Measurements from ENCODE around the gene CD44.
"Not testable (repeated sequence)": the region's sequence is repeated elsewhere in the genome, so short reads cannot be mapped to it uniquely, and the experiment has no call there.

CD44 gene

GRCh38 chr11:35101223-35101622 lies 37.7 kb upstream of the CD44 start:
- peaks cover 7 to 41% (median 38%) of the 10 kb centered on the region in 5 donors for H3K4me1 ChIP-seq (ENCODE audit: control insufficient read depth in 5 of 5, insufficient read depth in 5 of 5, low read length in 5 of 5)
- H3K27ac ChIP-seq (ENCODE audit: low read depth, low read length) = peak overlapping the region; percentile 37

DNA sequence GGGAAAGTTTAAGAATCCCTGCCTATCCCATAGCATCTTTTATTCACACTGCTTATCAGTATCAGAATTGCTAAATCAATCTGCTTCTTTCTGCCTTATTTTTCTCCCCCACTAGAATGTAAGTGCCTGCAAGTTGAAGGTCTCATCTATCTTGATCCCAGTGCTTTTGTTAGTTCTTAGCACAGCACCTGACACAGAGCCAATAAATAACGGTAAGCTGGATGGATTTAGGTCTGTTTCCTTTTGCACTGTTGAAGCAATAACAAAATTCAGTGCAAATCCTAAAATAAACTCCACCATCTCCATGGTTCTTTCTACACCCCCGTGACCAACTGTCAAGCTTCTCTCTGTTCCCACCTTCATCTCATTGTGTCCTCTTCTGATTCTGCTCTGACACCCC lies 36.7 kb upstream of the CD44 start:
- H3K36me3 ChIP-seq (ENCODE audit: control insufficient read depth in 5 of 5, insufficient read depth in 5 of 5, low read length in 5 of 5) = no peaks in the 10 kb centered on the region
- H3K4me1 ChIP-seq (ENCODE audit: control insufficient read depth in 5 of 5, insufficient read depth in 5 of 5, low read length in 5 of 5) = peaks cover 7 to 47% (median 38%) of the 10 kb centered on the region in 5 donors
- no peak overlapping the region for H3K9ac ChIP-seq (ENCODE audit: low read length in 5 of 5)
- H3K27ac ChIP-seq (ENCODE audit: low read depth, low read length) = no peak overlapping the region
- no peaks in the 10 kb centered on the region for H3K27me3 ChIP-seq (ENCODE audit: control insufficient read depth in 5 of 5, insufficient read depth in 4 of 5, low read length in 5 of 5)
- H3K4me3 ChIP-seq (ENCODE audit: low read depth in 1 of 5, low read length in 5 of 5) = no peak overlapping the region
- no peaks in the 10 kb centered on the region for H3K9me3 ChIP-seq (ENCODE audit: control insufficient read depth in 5 of 5, low read length in 5 of 5)

More at GRCh38 chr11:35101223-35101622, 37.7 kb upstream of the CD44 start:
- Histone ChIP-seq H3K27me3 (ENCODE audit: control insufficient read depth in 5 of 5, insufficient read depth in 4 of 5, low read length in 5 of 5) (no peaks in the 10 kb centered on the region), H3K9ac (ENCODE audit: low read length in 5 of 5) (peak overlapping the region in 1 of 5 donors; percentile 28), H3K36me3 (ENCODE audit: control insufficient read depth in 5 of 5, insufficient read depth in 5 of 5, low read length in 5 of 5) (no peaks in the 10 kb centered on the region), H3K4me3 (ENCODE audit: low read depth in 1 of 5, low read length in 5 of 5) (no peak overlapping the region), H3K9me3 (ENCODE audit: control insufficient read depth in 5 of 5, low read length in 5 of 5) (no peaks in the 10 kb centered on the region)

DNA sequence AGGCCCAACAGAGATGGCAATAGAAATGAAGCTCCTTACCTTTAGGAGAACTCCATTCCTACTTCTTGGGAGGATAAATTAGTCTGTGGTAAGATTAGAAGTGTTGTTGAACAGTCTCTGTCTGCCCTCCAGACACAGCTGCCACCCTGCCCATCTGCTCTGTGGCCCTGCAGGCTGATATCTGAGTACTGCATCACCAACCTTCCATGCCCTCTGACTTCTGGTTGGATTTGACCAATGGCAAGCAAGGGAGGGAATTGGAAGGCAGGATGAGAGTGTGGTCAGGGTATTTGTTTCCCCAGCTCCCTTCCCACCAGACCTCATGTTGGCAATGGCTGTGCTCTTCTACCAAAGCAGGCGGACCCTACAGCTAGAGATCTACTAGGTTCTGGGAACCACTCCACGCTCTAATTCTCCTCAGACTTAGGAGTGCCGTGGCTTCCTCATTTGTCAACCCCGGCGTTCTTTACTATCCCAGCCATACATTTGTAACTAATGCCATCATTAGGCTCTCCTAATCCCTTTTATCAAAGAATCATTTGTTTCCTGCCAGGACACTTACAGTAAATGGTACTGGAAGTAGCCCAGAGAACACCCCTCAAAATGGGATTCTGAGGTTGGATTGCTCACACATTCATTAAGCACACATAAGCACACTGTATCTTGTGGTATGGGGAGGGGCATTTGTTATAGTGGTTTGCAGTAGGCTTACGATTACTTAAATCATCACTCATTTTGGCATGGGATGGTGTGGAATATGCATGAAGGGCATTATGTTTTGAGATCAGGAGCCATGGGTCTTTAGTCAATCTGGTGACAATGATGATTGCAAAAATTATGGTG lies 35.4 kb upstream of the CD44 start:
- Histone ChIP-seq H3K27ac (ENCODE audit: low read depth, low read length) (no peak overlapping the region), H3K4me1 (ENCODE audit: control insufficient read depth in 5 of 5, insufficient read depth in 5 of 5, low read length in 5 of 5) (peaks cover 7 to 45% (median 28%) of the 10 kb centered on the region in 5 donors), H3K4me3 (ENCODE audit: low read depth in 1 of 5, low read length in 5 of 5) (no peak overlapping the region), H3K9ac (ENCODE audit: low read length in 5 of 5) (no peak overlapping the region), H3K36me3 (ENCODE audit: control insufficient read depth in 5 of 5, insufficient read depth in 5 of 5, low read length in 5 of 5) (no peaks in the 10 kb centered on the region), H3K9me3 (ENCODE audit: control insufficient read depth in 5 of 5, low read length in 5 of 5) (no peaks in the 10 kb centered on the region), H3K27me3 (ENCODE audit: control insufficient read depth in 5 of 5, insufficient read depth in 4 of 5, low read length in 5 of 5) (no peaks in the 10 kb centered on the region)

- H3K4me3 ChIP-seq (ENCODE audit: low read depth in 1 of 5, low read length in 5 of 5) = no peak overlapping the region
- peaks cover 5 to 34% (median 18%) of the 10 kb centered on the region in 5 donors for H3K4me1 ChIP-seq (ENCODE audit: control insufficient read depth in 5 of 5, insufficient read depth in 5 of 5, low read length in 5 of 5)
- H3K27me3 ChIP-seq (ENCODE audit: control insufficient read depth in 5 of 5, insufficient read depth in 4 of 5, low read length in 5 of 5) = no peaks in the 10 kb centered on the region
- H3K9me3 ChIP-seq (ENCODE audit: control insufficient read depth in 5 of 5, low read length in 5 of 5) = no peaks in the 10 kb centered on the region
- no peaks in the 10 kb centered on the region for H3K36me3 ChIP-seq (ENCODE audit: control insufficient read depth in 5 of 5, insufficient read depth in 5 of 5, low read length in 5 of 5)
- H3K27ac ChIP-seq (ENCODE audit: low read depth, low read length) = no peak overlapping the region
- no peak overlapping the region for H3K9ac ChIP-seq (ENCODE audit: low read length in 5 of 5)
Measured at GRCh38 chr11:35104655-35105054, 34.3 kb upstream of the CD44 start.

- no peaks in the 10 kb centered on the region for H3K36me3 ChIP-seq (ENCODE audit: control insufficient read depth in 5 of 5, insufficient read depth in 5 of 5, low read length in 5 of 5)
- H3K27me3 ChIP-seq (ENCODE audit: control insufficient read depth in 5 of 5, insufficient read depth in 4 of 5, low read length in 5 of 5) = no peaks in the 10 kb centered on the region
- no peak overlapping the region for H3K9ac ChIP-seq (ENCODE audit: low read length in 5 of 5)
- no peak overlapping the region for H3K27ac ChIP-seq (ENCODE audit: low read depth, low read length)
- H3K9me3 ChIP-seq (ENCODE audit: control insufficient read depth in 5 of 5, low read length in 5 of 5) = no peaks in the 10 kb centered on the region
- H3K4me3 ChIP-seq (ENCODE audit: low read depth in 1 of 5, low read length in 5 of 5) = no peak overlapping the region
- H3K4me1 ChIP-seq (ENCODE audit: control insufficient read depth in 5 of 5, insufficient read depth in 5 of 5, low read length in 5 of 5) = peaks cover 5 to 27% (median 14%) of the 10 kb centered on the region in 5 donors
Measured at GRCh38 chr11:35105319-35106079, 33.5 kb upstream of the CD44 start.

DNA sequence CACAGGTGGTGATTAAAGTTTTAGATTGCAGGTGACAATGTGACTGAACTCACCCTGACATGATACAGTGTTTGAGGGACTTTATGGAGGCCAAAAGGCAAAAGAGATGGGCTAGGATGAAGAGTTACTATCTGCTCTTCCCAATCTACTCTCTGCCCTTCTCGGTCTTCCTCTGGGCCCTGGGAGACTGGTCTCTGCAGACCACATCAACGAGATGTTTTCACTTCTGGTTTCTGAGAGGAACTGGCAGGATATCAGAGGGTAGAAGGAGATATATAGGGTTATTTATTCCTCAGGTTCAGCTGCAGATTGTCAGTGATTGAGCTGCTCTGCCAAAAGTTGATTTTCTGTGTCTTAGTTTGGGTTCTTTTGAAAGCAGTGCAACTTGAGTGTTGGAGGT lies 32.4 kb upstream of the CD44 start:
- no peak overlapping the region for H3K27ac ChIP-seq (ENCODE audit: low read depth, low read length)
- H3K4me1 ChIP-seq (ENCODE audit: control insufficient read depth in 5 of 5, insufficient read depth in 5 of 5, low read length in 5 of 5) = peaks cover 4 to 34% (median 21%) of the 10 kb centered on the region in 5 donors

GRCh38 chr11:35107861-35108260 lies 31.1 kb upstream of the CD44 start:
- Histone ChIP-seq H3K27ac (ENCODE audit: low read depth, low read length) (no peak overlapping the region), H3K36me3 (ENCODE audit: control insufficient read depth in 5 of 5, insufficient read depth in 5 of 5, low read length in 5 of 5) (no peaks in the 10 kb centered on the region), H3K4me3 (ENCODE audit: low read depth in 1 of 5, low read length in 5 of 5) (no peak overlapping the region), H3K27me3 (ENCODE audit: control insufficient read depth in 5 of 5, insufficient read depth in 4 of 5, low read length in 5 of 5) (peaks cover 0 to 2% (median 0%) of the 10 kb centered on the region in 5 donors), H3K9ac (ENCODE audit: low read length in 5 of 5) (no peak overlapping the region), H3K4me1 (ENCODE audit: control insufficient read depth in 5 of 5, insufficient read depth in 5 of 5, low read length in 5 of 5) (peaks cover 4 to 38% (median 23%) of the 10 kb centered on the region in 5 donors), H3K9me3 (ENCODE audit: control insufficient read depth in 5 of 5, low read length in 5 of 5) (no peaks in the 10 kb centered on the region)

More for the DNA sequence above, 32.4 kb upstream of the CD44 start:
- Histone ChIP-seq H3K4me3 (ENCODE audit: low read depth in 1 of 5, low read length in 5 of 5) (no peak overlapping the region), H3K9ac (ENCODE audit: low read length in 5 of 5) (no peak overlapping the region), H3K9me3 (ENCODE audit: control insufficient read depth in 5 of 5, low read length in 5 of 5) (no peaks in the 10 kb centered on the region), H3K36me3 (ENCODE audit: control insufficient read depth in 5 of 5, insufficient read depth in 5 of 5, low read length in 5 of 5) (no peaks in the 10 kb centered on the region), H3K27me3 (ENCODE audit: control insufficient read depth in 5 of 5, insufficient read depth in 4 of 5, low read length in 5 of 5) (no peaks in the 10 kb centered on the region)

DNA sequence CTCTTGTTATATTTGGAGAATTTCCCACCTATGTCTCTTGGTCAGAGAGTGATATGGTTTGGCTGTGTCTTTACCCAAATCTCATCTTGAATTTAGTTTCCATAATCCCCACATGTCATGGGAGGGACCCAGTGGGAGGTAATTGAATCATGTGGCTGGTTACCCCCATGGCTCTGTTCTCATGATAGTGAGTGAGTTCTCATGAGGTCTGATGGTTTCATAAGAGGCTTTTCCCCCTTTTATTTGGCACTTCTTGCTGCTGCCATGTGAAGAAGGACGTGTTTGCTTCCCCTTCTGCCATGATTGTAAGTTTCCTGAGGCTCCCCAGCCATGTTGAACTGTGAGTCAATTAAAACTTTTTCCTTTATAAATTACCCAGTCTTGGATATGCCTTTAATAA lies 30.6 kb upstream of the CD44 start:
- peaks cover 4 to 38% (median 23%) of the 10 kb centered on the region in 5 donors for H3K4me1 ChIP-seq (ENCODE audit: control insufficient read depth in 5 of 5, insufficient read depth in 5 of 5, low read length in 5 of 5)
- H3K9ac ChIP-seq (ENCODE audit: low read length in 5 of 5); H3K27me3 ChIP-seq (ENCODE audit: control insufficient read depth in 5 of 5, insufficient read depth in 4 of 5, low read length in 5 of 5); H3K9me3 ChIP-seq (ENCODE audit: control insufficient read depth in 5 of 5, low read length in 5 of 5); H3K36me3 ChIP-seq (ENCODE audit: control insufficient read depth in 5 of 5, insufficient read depth in 5 of 5, low read length in 5 of 5); H3K4me3 ChIP-seq (ENCODE audit: low read depth in 1 of 5, low read length in 5 of 5); H3K27ac ChIP-seq (ENCODE audit: low read depth, low read length): not testable (repeated sequence)

- Histone ChIP-seq H3K36me3 (ENCODE audit: control insufficient read depth in 5 of 5, insufficient read depth in 5 of 5, low read length in 5 of 5) (no peaks in the 10 kb centered on the region), H3K27me3 (ENCODE audit: control insufficient read depth in 5 of 5, insufficient read depth in 4 of 5, low read length in 5 of 5) (peaks cover 0 to 2% (median 0%) of the 10 kb centered on the region in 5 donors), H3K9me3 (ENCODE audit: control insufficient read depth in 5 of 5, low read length in 5 of 5) (no peaks in the 10 kb centered on the region), H3K27ac (ENCODE audit: low read depth, low read length) (no peak overlapping the region), H3K4me1 (ENCODE audit: control insufficient read depth in 5 of 5, insufficient read depth in 5 of 5, low read length in 5 of 5) (peaks cover 4 to 38% (median 23%) of the 10 kb centered on the region in 5 donors), H3K4me3 (ENCODE audit: low read depth in 1 of 5, low read length in 5 of 5) (no peak overlapping the region), H3K9ac (ENCODE audit: low read length in 5 of 5) (no peak overlapping the region)
Measured at GRCh38 chr11:35109041-35109440, 29.9 kb upstream of the CD44 start.

DNA sequence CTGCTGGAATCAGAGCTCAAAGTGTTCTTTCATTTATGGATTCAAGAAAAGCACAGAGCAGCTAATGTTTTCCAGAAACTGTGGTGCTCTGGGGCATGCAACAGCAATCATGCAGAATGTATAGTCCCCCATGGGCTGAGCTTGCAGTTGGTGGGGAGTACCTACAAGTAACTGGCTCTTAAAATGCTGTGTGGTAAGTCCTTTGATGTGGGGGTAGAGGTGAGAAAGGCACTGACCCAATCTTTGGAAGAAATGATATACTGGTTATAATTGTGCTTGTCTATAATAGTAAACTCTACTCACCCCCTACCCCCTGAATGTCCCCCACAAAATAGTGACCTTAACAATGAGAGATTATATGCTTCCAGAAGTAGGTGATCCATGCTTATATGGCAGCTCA lies 29.1 kb upstream of the CD44 start:
- Histone ChIP-seq H3K27ac (ENCODE audit: low read depth, low read length) (no peak overlapping the region), H3K27me3 (ENCODE audit: control insufficient read depth in 5 of 5, insufficient read depth in 4 of 5, low read length in 5 of 5) (peaks cover 0 to 2% (median 0%) of the 10 kb centered on the region in 5 donors), H3K4me3 (ENCODE audit: low read depth in 1 of 5, low read length in 5 of 5) (no peak overlapping the region), H3K4me1 (ENCODE audit: control insufficient read depth in 5 of 5, insufficient read depth in 5 of 5, low read length in 5 of 5) (peaks cover 4 to 38% (median 22%) of the 10 kb centered on the region in 5 donors), H3K9me3 (ENCODE audit: control insufficient read depth in 5 of 5, low read length in 5 of 5) (no peaks in the 10 kb centered on the region), H3K9ac (ENCODE audit: low read length in 5 of 5) (no peak overlapping the region), H3K36me3 (ENCODE audit: control insufficient read depth in 5 of 5, insufficient read depth in 5 of 5, low read length in 5 of 5) (no peaks in the 10 kb centered on the region)

All from subcutaneous abdominal adipose tissue (tissue), 5 donors.